AG04449 (cell line): ENCODE measurements around the gene IL6.

Experiments used
- CTCF ChIA-PET: fragments of 350-600 bp; formaldehyde crosslinking; extraction: SDS; loops from one replicate; lab custom pipeline; 2021; ENCODE audit warnings: antibody characterized with exemption; lab: Yijun Ruan, JAX
- POLR2A ChIA-PET: fragments of 400-600, 350-600 bp; formaldehyde crosslinking; extraction: SDS; loops from one replicate; lab custom pipeline; 2020; ENCODE audit warnings: antibody characterized with exemption, inconsistent platforms; lab: Yijun Ruan, JAX
- DNase-seq: peaks from one replicate; pipeline ENCODE4 v3.0.0-alpha.2; 2010; ENCODE audit warnings: low read depth, low spot score
- H3K4me3 ChIP-seq: 2 replicates; pipeline ENCODE4 v1.5.1; 2011; ENCODE audit warnings: low read depth, mild to moderate bottlenecking, control low read depth, low read length
- CTCF ChIP-seq: IDR thresholded peaks from one replicate; pipeline ENCODE4 v1.5.1; 2011; ENCODE audit warnings: mild to moderate bottlenecking, moderate library complexity, low read length, control low read depth, inconsistent platforms; ENCODE audit not compliant: insufficient read depth; ENCODE audit errors: missing control alignments

The IL6 gene

GRCh38 chr7:22715969-22716368 lies 11.0 kb upstream of the IL6 start:
- CTCF ChIA-PET = no interaction called here
- TF ChIP-seq CTCF = no peak

GRCh38 chr7:22717760-22718159 lies 9.2 kb upstream of the IL6 start:
- POLR2A ChIA-PET = interaction anchor here (0.8 to 2.4 kb wide), 3 partner anchors 9 to 140 kb away, joined by 3 to 12 read pairs (median 6); partner anchors contain the start of gene IL6
- no peak overlapping the region for H3K4me3 ChIP-seq
- no peak for TF ChIP-seq CTCF
- DNase-seq = no peak
- CTCF ChIA-PET = interaction anchor here (0.7 to 3.3 kb wide), 7 partner anchors 8 to 338 kb away, joined by 3 to 17 read pairs (median 4); partner anchors contain the start of gene IL6

More at GRCh38 chr7:22715969-22716368, 11.0 kb upstream of the IL6 start:
- POLR2A ChIA-PET = no interaction called here
- DNase-seq = no peak
- no peak overlapping the region for H3K4me3 ChIP-seq

- TF ChIP-seq CTCF = no peak
- no peak overlapping the region for H3K4me3 ChIP-seq
- ChIA-PET POLR2A (interaction anchor here (0.6 to 2.4 kb wide), 5 partner anchors 9 to 140 kb away, joined by 3 to 12 read pairs (median 3); partner anchors contain the start of gene IL6), CTCF (interaction anchor here (0.8 to 3.3 kb wide), 5 partner anchors 9 to 156 kb away, joined by 3 to 17 read pairs (median 4); partner anchors contain the start of gene IL6)
- DNase-seq = peak; percentile 72
Measured at GRCh38 chr7:22718200-22718711, 8.7 kb upstream of the IL6 start.

- ChIA-PET POLR2A (interaction anchor here (0.6 to 2.4 kb wide), 4 partner anchors 8 to 141 kb away, joined by 3 to 12 read pairs (median 4); partner anchors contain the start of gene IL6), CTCF (interaction anchor here (0.8 to 3.3 kb wide), 6 partner anchors 9 to 158 kb away, joined by 3 to 17 read pairs (median 4); partner anchors contain the start of gene IL6)
- TF ChIP-seq CTCF = no peak
Measured at GRCh38 chr7:22718911-22719420, 8.0 kb upstream of the IL6 start.

GRCh38 chr7:22720791-22721786 lies 5.9 kb upstream of the IL6 start:
- POLR2A ChIA-PET = no interaction called here

More at GRCh38 chr7:22718911-22719420, 8.0 kb upstream of the IL6 start:
- no peak overlapping the region for H3K4me3 ChIP-seq
- DNase-seq = no peak

More at GRCh38 chr7:22720791-22721786, 5.9 kb upstream of the IL6 start:
- DNase-seq = no peak
- TF ChIP-seq CTCF = no peak
- CTCF ChIA-PET = interaction anchor here (0.7 to 2.3 kb wide), 3 partner anchors 62 to 160 kb away, joined by 3 to 7 read pairs (median 4); no protein-coding TSS in a partner anchor
- no peak overlapping the region for H3K4me3 ChIP-seq
